ENCODE results near the gene ECHDC3. TPM values are rescaled to one million over a fixed set of nuclear protein-coding genes. Genes with fewer than 3 reads are reported as not detected.

Gene ECHDC3
- total and polyA plus RNA-seq, 10 of the 15 experiments (the other 5 are each of a cell fraction or from before 2014, with no cell fraction given) = 0.16 to 10.0 (median 6.0) TPM

DNA sequence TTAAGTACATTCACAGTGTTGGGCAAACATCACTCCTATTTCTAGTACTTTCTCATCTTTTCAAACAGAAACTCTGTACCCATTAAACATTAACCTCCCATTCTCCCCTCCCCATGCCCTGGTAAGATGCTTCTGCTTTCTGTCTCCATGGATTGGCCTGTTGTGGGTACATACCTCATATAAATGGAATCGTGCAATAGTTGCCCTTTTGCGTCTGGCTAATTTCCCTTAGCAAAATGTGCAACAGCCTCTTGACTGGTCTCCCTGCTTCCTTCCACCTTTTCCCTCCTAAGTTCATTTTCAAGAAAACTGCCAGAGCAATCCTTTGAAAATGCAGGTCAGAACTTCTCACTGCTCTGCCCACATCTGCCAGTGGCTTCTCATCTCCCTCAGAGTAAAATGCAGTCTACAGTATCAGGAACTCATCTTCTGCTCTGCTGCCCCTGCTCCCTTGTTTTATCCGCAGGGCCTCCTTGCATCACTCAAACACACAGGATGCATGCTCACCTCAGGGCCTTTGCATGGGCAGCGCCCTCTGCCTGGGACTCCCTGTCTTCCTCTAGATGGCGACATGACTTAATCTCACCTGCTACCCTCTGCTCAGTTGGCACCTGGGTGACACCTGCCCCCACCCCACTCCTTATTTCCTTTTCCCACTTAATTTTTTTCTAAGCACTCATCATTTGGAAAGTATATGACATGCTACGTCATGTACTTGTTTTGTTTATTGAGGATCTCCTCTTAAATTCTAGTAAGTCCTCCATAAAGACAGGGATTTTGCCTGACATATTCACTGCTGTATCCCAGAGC is 44.3 kb upstream of the ECHDC3 start:
- RAD21 ChIA-PET (ENCODE audit: unreplicated experiment) = interaction anchor here (0.9 to 3.2 kb wide), 8 partner anchors 12 to 137 kb away, joined by 3 to 31 read pairs (median 8); no protein-coding TSS in a partner anchor
- SMC1A ChIA-PET (ENCODE audit: uncharacterized antibody, unreplicated experiment) = interaction anchor here (1.0 to 2.1 kb wide), 8 partner anchors 12 to 175 kb away, joined by 3 to 23 read pairs (median 9); no protein-coding TSS in a partner anchor
- no peak overlapping the region for H3K4me3 ChIP-seq
- peak overlapping the region; percentile 59 for H3K9ac ChIP-seq (ENCODE audit: control insufficient read depth, insufficient read depth, low read length)
- WGBS (ENCODE audit: insufficient coverage, insufficient replicate concordance, low lambda C conversion rate, missing lambda C conversion rate) = 74% methylated on average over 6 of the region's 6 CpGs
- FAIRE-seq = no peak
- H3K27ac ChIP-seq (ENCODE audit: control insufficient read depth, insufficient read depth) = peak overlapping the region; percentile 86
- H3K36me3 ChIP-seq (ENCODE audit: control insufficient read depth in 2 of 2, insufficient read depth in 2 of 2, low read length in 1 of 2) = no peaks in the 10 kb centered on the region
- CTCF ChIA-PET = interaction anchor here (0.6 to 3.1 kb wide), 14 partner anchors 12 to 183 kb away, joined by 3 to 17 read pairs (median 8); no protein-coding TSS in a partner anchor
- peak; percentile 79 for ATAC-seq
- no peaks in the 10 kb centered on the region for H4K20me1 ChIP-seq (ENCODE audit: control insufficient read depth, insufficient read depth)
- in situ Hi-C loops (cut with MboI) = no loop called here
- no peaks in the 10 kb centered on the region for H3K27me3 ChIP-seq (replicated peaks in 1 of 2; ENCODE audit: control insufficient read depth in 2 of 2, insufficient read depth in 2 of 2, low read length in 1 of 2)
- BruUV-seq (replicated peaks) = no TSS peak
- H3K79me2 ChIP-seq (ENCODE audit: control insufficient read depth, insufficient read depth, low read length) = no peaks in the 10 kb centered on the region
- no peak overlapping the region for H2AFZ ChIP-seq (ENCODE audit: control insufficient read depth, low read depth, low read length)
- peak overlapping the region; percentile 70 for H3K4me2 ChIP-seq (ENCODE audit: control insufficient read depth, insufficient read depth)
- H3K9me3 ChIP-seq (replicated peaks; ENCODE audit: control insufficient read depth, insufficient read depth, low read length) = no peaks in the 10 kb centered on the region; the same call in 2 of the 3 replicates
- intact Hi-C loops (cut with micrococcal nuclease; ENCODE audit: unreplicated experiment) = loop anchor here (1.0 to 5.0 kb wide), 4 partner anchors 20 to 91 kb away; no protein-coding TSS in a partner anchor
- POLR2A ChIA-PET = interaction anchor here (1.1 to 1.7 kb wide), 2 partner anchors 12 to 13 kb away, joined by 3 to 6 read pairs; no protein-coding TSS in a partner anchor
- peak; percentile 76 for DNase-seq (ENCODE audit: low read depth, low spot score)
- H3K4me1 ChIP-seq (ENCODE audit: control insufficient read depth, insufficient read depth, low read length) = peaks cover 28% of the 10 kb centered on the region
- TF ChIP-seq SMC3 (IDR thresholded peaks at IDR 0.05; ENCODE audit: borderline replicate concordance, low read length) (0 out of 2 replicates have a peak, but pooled peaks have one; percentile 3), CREB1 (IDR thresholded peaks at IDR 0.05; ENCODE audit: low read depth) (no peak), PAX5 (IDR thresholded peaks at IDR 0.05; ENCODE audit: borderline replicate concordance, low read depth, low read length) (0 out of 2 replicates have a peak, but pooled peaks have one; percentile 14), RCOR1 (conservative IDR thresholded peaks at IDR 0.05; ENCODE audit: low read depth, low read length) (0 out of 2 replicates have a peak, but pooled peaks have one; percentile 51), STAT1 (conservative IDR thresholded peaks at IDR 0.05) (no peak), MTA2 (IDR thresholded peaks at IDR 0.05; ENCODE audit: low read depth) (peak; percentile 59), RELA (IDR thresholded peaks at IDR 0.05; ENCODE audit: borderline replicate concordance, partially characterized antibody) (no peak), POLR2AphosphoS5 (IDR thresholded peaks at IDR 0.05; ENCODE audit: low read length) (no peak), POU2F2 (IDR thresholded peaks at IDR 0.05; ENCODE audit: borderline replicate concordance, low read depth, low read length) (0 out of 3 replicates have a peak, but pooled peaks have one; percentile 24), IKZF2 (IDR thresholded peaks at IDR 0.05) (peak; percentile 73 to 78)
- TF ChIP-seq, protein P1, sequence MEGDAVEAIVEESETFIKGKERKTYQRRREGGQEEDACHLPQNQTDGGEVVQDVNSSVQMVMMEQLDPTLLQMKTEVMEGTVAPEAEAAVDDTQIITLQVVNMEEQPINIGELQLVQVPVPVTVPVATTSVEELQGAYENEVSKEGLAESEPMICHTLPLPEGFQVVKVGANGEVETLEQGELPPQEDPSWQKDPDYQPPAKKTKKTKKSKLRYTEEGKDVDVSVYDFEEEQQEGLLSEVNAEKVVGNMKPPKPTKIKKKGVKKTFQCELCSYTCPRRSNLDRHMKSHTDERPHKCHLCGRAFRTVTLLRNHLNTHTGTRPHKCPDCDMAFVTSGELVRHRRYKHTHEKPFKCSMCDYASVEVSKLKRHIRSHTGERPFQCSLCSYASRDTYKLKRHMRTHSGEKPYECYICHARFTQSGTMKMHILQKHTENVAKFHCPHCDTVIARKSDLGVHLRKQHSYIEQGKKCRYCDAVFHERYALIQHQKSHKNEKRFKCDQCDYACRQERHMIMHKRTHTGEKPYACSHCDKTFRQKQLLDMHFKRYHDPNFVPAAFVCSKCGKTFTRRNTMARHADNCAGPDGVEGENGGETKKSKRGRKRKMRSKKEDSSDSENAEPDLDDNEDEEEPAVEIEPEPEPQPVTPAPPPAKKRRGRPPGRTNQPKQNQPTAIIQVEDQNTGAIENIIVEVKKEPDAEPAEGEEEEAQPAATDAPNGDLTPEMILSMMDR (IDR thresholded peaks at IDR 0.05 in 2 of 3, conservative IDR thresholded peaks at IDR 0.05 in 1 of 3; ENCODE audit: control insufficient read depth in 2 of 3, extremely low read depth in 1 of 3, insufficient read depth in 1 of 3, low read depth in 3 of 3, low read length in 3 of 3) = peak; percentile 46 to 51 (median 47)
- TF ChIP-seq, protein P2, sequence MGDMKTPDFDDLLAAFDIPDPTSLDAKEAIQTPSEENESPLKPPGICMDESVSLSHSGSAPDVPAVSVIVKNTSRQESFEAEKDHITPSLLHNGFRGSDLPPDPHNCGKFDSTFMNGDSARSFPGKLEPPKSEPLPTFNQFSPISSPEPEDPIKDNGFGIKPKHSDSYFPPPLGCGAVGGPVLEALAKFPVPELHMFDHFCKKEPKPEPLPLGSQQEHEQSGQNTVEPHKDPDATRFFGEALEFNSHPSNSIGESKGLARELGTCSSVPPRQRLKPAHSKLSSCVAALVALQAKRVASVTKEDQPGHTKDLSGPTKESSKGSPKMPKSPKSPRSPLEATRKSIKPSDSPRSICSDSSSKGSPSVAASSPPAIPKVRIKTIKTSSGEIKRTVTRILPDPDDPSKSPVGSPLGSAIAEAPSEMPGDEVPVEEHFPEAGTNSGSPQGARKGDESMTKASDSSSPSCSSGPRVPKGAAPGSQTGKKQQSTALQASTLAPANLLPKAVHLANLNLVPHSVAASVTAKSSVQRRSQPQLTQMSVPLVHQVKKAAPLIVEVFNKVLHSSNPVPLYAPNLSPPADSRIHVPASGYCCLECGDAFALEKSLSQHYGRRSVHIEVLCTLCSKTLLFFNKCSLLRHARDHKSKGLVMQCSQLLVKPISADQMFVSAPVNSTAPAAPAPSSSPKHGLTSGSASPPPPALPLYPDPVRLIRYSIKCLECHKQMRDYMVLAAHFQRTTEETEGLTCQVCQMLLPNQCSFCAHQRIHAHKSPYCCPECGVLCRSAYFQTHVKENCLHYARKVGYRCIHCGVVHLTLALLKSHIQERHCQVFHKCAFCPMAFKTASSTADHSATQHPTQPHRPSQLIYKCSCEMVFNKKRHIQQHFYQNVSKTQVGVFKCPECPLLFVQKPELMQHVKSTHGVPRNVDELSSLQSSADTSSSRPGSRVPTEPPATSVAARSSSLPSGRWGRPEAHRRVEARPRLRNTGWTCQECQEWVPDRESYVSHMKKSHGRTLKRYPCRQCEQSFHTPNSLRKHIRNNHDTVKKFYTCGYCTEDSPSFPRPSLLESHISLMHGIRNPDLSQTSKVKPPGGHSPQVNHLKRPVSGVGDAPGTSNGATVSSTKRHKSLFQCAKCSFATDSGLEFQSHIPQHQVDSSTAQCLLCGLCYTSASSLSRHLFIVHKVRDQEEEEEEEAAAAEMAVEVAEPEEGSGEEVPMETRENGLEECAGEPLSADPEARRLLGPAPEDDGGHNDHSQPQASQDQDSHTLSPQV (IDR thresholded peaks at IDR 0.05) = no peak
- TF ChIP-seq, protein P3, sequence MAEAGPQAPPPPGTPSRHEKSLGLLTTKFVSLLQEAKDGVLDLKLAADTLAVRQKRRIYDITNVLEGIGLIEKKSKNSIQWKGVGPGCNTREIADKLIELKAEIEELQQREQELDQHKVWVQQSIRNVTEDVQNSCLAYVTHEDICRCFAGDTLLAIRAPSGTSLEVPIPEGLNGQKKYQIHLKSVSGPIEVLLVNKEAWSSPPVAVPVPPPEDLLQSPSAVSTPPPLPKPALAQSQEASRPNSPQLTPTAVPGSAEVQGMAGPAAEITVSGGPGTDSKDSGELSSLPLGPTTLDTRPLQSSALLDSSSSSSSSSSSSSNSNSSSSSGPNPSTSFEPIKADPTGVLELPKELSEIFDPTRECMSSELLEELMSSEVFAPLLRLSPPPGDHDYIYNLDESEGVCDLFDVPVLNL (IDR thresholded peaks at IDR 0.05; ENCODE audit: low read depth, low read length) = no peak
